ENCODE data around the gene FBXO31. TPM values are rescaled to one million over a fixed set of nuclear protein-coding genes. Genes with fewer than 3 reads are reported as not detected.

Gene FBXO31
- total and polyA plus RNA-seq, 2 of the 13 experiments (the other 11 are each of a cell fraction or from before 2014, with no cell fraction given) = 92.4 to 101 TPM

DNA sequence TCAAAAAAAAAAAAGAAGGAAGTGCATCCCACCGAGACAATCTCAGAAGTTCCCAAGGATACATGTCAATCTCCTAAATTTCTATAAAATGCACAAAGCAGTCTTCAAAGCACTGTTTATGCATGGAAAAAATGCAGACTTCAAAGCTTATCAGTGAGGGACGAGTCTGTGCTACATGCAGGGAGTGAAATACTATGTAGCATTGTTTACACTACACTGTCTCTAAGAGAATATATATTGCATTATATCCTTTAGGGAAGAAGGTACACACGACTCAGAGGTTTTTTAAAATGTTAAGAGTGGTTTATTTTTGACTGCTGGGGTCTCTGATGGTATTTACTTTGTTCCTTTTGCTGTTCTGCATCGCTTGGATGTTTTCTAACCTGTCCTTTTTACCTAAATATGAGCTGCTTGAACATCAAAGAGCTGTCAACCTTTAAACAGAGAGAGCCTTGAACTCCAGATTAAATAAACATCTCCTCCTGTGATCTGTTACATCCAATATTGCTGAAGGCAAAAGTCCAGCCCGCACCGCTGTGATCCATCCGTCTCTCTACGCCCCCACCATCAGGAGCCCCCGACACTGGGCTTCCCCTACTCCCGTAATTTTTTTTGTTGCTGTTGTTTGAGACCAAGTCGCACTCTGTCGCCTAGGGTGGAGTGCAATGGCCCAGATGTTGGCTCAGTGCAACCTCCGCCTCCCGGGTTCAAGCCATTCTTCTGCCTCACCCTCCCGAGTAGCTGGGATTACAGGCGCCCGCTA, 1.4 kb downstream of the FBXO31 start (continued):
- TF ChIP-seq, protein P1, sequence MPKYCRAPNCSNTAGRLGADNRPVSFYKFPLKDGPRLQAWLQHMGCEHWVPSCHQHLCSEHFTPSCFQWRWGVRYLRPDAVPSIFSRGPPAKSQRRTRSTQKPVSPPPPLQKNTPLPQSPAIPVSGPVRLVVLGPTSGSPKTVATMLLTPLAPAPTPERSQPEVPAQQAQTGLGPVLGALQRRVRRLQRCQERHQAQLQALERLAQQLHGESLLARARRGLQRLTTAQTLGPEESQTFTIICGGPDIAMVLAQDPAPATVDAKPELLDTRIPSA (CRISPR knock-in tag; IDR thresholded peaks at IDR 0.05; ENCODE audit: borderline replicate concordance) = no peak
- TF ChIP-seq, protein P2, sequence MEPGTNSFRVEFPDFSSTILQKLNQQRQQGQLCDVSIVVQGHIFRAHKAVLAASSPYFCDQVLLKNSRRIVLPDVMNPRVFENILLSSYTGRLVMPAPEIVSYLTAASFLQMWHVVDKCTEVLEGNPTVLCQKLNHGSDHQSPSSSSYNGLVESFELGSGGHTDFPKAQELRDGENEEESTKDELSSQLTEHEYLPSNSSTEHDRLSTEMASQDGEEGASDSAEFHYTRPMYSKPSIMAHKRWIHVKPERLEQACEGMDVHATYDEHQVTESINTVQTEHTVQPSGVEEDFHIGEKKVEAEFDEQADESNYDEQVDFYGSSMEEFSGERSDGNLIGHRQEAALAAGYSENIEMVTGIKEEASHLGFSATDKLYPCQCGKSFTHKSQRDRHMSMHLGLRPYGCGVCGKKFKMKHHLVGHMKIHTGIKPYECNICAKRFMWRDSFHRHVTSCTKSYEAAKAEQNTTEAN (CRISPR knock-in tag; conservative IDR thresholded peaks at IDR 0.05) = peak; percentile 43; the same call in 1 of the 2 replicates
- peak; percentile 91 for TF ChIP-seq GFI1 (CRISPR knock-in tag; IDR thresholded peaks at IDR 0.05; ENCODE audit: borderline replicate concordance)
- no peak for TF ChIP-seq U2AF2 (IDR thresholded peaks at IDR 0.05; ENCODE audit: low read depth, low read length)
- TF ChIP-seq, protein P3, sequence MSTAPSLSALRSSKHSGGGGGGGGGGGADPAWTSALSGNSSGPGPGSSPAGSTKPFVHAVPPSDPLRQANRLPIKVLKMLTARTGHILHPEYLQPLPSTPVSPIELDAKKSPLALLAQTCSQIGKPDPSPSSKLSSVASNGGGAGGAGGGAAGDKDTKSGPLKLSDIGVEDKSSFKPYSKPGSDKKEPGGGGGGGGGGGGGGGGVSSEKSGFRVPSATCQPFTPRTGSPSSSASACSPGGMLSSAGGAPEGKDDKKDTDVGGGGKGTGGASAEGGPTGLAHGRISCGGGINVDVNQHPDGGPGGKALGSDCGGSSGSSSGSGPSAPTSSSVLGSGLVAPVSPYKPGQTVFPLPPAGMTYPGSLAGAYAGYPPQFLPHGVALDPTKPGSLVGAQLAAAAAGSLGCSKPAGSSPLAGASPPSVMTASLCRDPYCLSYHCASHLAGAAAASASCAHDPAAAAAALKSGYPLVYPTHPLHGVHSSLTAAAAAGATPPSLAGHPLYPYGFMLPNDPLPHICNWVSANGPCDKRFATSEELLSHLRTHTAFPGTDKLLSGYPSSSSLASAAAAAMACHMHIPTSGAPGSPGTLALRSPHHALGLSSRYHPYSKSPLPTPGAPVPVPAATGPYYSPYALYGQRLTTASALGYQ (CRISPR knock-in tag; IDR thresholded peaks at IDR 0.05) = peak; percentile 100
- TF ChIP-seq, protein P4, sequence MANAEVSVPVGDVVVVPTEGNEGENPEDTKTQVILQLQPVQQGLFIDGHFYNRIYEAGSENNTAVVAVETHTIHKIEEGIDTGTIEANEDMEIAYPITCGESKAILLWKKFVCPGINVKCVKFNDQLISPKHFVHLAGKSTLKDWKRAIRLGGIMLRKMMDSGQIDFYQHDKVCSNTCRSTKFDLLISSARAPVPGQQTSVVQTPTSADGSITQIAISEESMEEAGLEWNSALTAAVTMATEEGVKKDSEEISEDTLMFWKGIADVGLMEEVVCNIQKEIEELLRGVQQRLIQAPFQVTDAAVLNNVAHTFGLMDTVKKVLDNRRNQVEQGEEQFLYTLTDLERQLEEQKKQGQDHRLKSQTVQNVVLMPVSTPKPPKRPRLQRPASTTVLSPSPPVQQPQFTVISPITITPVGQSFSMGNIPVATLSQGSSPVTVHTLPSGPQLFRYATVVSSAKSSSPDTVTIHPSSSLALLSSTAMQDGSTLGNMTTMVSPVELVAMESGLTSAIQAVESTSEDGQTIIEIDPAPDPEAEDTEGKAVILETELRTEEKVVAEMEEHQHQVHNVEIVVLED (CRISPR knock-in tag; IDR thresholded peaks at IDR 0.05; ENCODE audit: borderline replicate concordance) = peak; percentile 57; the same call in 1 of the 2 replicates
- no peak; the same call in 1 of the 2 replicates for TF ChIP-seq ZFX (CRISPR knock-in tag; IDR thresholded peaks at IDR 0.05; ENCODE audit: low read depth)
- TF ChIP-seq ZNF282 (IDR thresholded peaks at IDR 0.05; ENCODE audit: partially characterized antibody) = no peak
- TF ChIP-seq DNMT3B (CRISPR knock-in tag; conservative IDR thresholded peaks at IDR 0.05) = peak; percentile 89; the same call in 1 of the 2 replicates
- no peak for TF ChIP-seq SP2 (CRISPR knock-in tag; IDR thresholded peaks at IDR 0.05)
- peak; percentile 100 for TF ChIP-seq TCF7 (IDR thresholded peaks at IDR 0.05; ENCODE audit: low read depth)
- TF ChIP-seq TSC22D2 (CRISPR knock-in tag; IDR thresholded peaks at IDR 0.05; ENCODE audit: borderline replicate concordance) = no peak
- TF ChIP-seq NFIC (IDR thresholded peaks at IDR 0.05; ENCODE audit: low read length) = peak; percentile 99
- TF ChIP-seq, protein P5, sequence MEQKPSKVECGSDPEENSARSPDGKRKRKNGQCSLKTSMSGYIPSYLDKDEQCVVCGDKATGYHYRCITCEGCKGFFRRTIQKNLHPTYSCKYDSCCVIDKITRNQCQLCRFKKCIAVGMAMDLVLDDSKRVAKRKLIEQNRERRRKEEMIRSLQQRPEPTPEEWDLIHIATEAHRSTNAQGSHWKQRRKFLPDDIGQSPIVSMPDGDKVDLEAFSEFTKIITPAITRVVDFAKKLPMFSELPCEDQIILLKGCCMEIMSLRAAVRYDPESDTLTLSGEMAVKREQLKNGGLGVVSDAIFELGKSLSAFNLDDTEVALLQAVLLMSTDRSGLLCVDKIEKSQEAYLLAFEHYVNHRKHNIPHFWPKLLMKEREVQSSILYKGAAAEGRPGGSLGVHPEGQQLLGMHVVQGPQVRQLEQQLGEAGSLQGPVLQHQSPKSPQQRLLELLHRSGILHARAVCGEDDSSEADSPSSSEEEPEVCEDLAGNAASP (CRISPR knock-in tag; IDR thresholded peaks at IDR 0.05; ENCODE audit: borderline replicate concordance) = peak; percentile 91
- TF ChIP-seq SRF (IDR thresholded peaks at IDR 0.05; ENCODE audit: low read depth, low read length) = peak; percentile 70; the same call in 1 of the 2 replicates
- TF ChIP-seq, protein P6, sequence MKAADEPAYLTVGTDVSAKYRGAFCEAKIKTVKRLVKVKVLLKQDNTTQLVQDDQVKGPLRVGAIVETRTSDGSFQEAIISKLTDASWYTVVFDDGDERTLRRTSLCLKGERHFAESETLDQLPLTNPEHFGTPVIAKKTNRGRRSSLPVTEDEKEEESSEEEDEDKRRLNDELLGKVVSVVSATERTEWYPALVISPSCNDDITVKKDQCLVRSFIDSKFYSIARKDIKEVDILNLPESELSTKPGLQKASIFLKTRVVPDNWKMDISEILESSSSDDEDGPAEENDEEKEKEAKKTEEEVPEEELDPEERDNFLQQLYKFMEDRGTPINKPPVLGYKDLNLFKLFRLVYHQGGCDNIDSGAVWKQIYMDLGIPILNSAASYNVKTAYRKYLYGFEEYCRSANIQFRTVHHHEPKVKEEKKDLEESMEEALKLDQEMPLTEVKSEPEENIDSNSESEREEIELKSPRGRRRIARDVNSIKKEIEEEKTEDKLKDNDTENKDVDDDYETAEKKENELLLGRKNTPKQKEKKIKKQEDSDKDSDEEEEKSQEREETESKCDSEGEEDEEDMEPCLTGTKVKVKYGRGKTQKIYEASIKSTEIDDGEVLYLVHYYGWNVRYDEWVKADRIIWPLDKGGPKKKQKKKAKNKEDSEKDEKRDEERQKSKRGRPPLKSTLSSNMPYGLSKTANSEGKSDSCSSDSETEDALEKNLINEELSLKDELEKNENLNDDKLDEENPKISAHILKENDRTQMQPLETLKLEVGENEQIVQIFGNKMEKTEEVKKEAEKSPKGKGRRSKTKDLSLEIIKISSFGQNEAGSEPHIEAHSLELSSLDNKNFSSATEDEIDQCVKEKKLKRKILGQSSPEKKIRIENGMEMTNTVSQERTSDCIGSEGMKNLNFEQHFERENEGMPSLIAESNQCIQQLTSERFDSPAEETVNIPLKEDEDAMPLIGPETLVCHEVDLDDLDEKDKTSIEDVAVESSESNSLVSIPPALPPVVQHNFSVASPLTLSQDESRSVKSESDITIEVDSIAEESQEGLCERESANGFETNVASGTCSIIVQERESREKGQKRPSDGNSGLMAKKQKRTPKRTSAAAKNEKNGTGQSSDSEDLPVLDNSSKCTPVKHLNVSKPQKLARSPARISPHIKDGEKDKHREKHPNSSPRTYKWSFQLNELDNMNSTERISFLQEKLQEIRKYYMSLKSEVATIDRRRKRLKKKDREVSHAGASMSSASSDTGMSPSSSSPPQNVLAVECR (CRISPR knock-in tag; IDR thresholded peaks at IDR 0.05; ENCODE audit: borderline replicate concordance) = peak; percentile 82

Measured in HepG2 (cell line).